ENCODE data around the gene SORCS2.

SORCS2 gene

DNA sequence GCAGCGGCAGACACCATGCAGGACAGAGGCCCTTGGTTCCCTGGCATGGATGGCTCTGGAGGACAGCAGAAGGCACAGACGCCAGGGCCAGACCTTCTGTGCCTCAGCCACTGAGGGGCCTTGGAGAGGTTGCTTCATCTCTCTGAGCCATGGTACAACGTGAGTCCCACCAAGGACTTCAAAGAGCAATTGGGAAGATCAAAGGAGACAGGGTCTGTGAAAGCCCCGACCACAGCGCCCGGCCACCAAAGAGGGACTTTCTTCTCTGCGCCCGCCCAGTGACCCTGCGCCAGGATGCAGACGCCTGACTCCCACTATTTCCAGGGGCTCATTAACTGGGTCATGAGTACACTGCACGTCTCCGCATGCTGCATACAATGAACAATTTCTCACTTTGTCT lies 573.3 kb downstream of the SORCS2 start:
- no peak overlapping the region for H3K27ac ChIP-seq (ENCODE audit: extremely low read depth, low read depth, low read length)
- TF ChIP-seq TSHZ1 (tag by site-specific recombination; IDR thresholded peaks at IDR 0.05; ENCODE audit: borderline replicate concordance): no peak
- TF ChIP-seq ZNF701 (tag by site-specific recombination; IDR thresholded peaks at IDR 0.05): no peak
- no peak for TF ChIP-seq ZNF626 (tag by site-specific recombination; IDR thresholded peaks at IDR 0.05)
- TF ChIP-seq ZNF555 (tag by site-specific recombination; conservative IDR thresholded peaks at IDR 0.05): no peak
- TF ChIP-seq ZNF660 (tag by site-specific recombination; IDR thresholded peaks at IDR 0.05): no peak
- no peak for TF ChIP-seq ZNF548 (tag by site-specific recombination; IDR thresholded peaks at IDR 0.05)
- TF ChIP-seq ZNF658 (tag by site-specific recombination; IDR thresholded peaks at IDR 0.05): no peak
- no peak for TF ChIP-seq ZNF549 (tag by site-specific recombination; IDR thresholded peaks at IDR 0.05)
- TF ChIP-seq ZNF223 (tag by site-specific recombination; IDR thresholded peaks at IDR 0.05): no peak
- no peak for TF ChIP-seq WT1 (tag by site-specific recombination; IDR thresholded peaks at IDR 0.05)
- no peak for TF ChIP-seq ZBTB48 (tag by site-specific recombination; IDR thresholded peaks at IDR 0.05)
- TF ChIP-seq ZNF335 (tag by site-specific recombination; conservative IDR thresholded peaks at IDR 0.05): no peak
- TF ChIP-seq SALL2 (tag by site-specific recombination; IDR thresholded peaks at IDR 0.05; ENCODE audit: borderline replicate concordance): no peak
- no peak for TF ChIP-seq HOXA7 (CRISPR knock-in tag; IDR thresholded peaks at IDR 0.05; ENCODE audit: borderline replicate concordance)
- TF ChIP-seq ZNF629 (tag by site-specific recombination; IDR thresholded peaks at IDR 0.05): no peak
- TF ChIP-seq, protein P1, sequence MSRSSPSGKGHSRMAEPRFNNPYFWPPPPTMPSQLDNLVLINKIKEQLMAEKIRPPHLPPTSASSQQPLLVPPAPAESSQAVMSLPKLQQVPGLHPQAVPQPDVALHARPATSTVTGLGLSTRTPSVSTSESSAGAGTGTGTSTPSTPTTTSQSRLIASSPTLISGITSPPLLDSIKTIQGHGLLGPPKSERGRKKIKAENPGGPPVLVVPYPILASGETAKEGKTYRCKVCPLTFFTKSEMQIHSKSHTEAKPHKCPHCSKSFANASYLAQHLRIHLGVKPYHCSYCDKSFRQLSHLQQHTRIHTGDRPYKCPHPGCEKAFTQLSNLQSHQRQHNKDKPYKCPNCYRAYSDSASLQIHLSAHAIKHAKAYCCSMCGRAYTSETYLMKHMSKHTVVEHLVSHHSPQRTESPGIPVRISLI (tag by site-specific recombination; IDR thresholded peaks at IDR 0.05): no peak
- TF ChIP-seq ZNF707 (tag by site-specific recombination; IDR thresholded peaks at IDR 0.05): no peak
- H3K4me3 ChIP-seq (ENCODE audit: low read depth, low read length): no peak overlapping the region
- ChIA-PET CTCF (no interaction called here), POLR2A (no interaction called here)
- no peaks in the 10 kb centered on the region for H3K9me3 ChIP-seq (ENCODE audit: control insufficient read depth, insufficient read depth, low read depth, low read length)
- peaks cover 0 to 12% of the 10 kb centered on the region in 2 experiments; a peak in 1 of 3 replicates for H3K36me3 ChIP-seq (ENCODE audit: control insufficient read depth in 2 of 2, insufficient read depth in 1 of 2, low read length in 2 of 2)
- no peaks in the 10 kb centered on the region for H3K4me1 ChIP-seq (ENCODE audit: control insufficient read depth, insufficient read depth, low read length)

GRCh38 chr4:7766086-7766485 lies 573.7 kb downstream of the SORCS2 start:
- Histone ChIP-seq H3K4me3 (ENCODE audit: low read depth, low read length) (no peak overlapping the region), H3K36me3 (ENCODE audit: control insufficient read depth in 2 of 2, insufficient read depth in 1 of 2, low read length in 2 of 2) (peaks cover 0 to 15% of the 10 kb centered on the region in 2 experiments; a peak in 1 of 3 replicates), H3K4me1 (ENCODE audit: control insufficient read depth, insufficient read depth, low read length) (no peaks in the 10 kb centered on the region), H3K9me3 (ENCODE audit: control insufficient read depth, insufficient read depth, low read depth, low read length) (no peaks in the 10 kb centered on the region), H3K27ac (ENCODE audit: extremely low read depth, low read depth, low read length) (no peak overlapping the region)
- ChIA-PET CTCF (no interaction called here), POLR2A (no interaction called here)
- TF ChIP-seq YY1 (tag by site-specific recombination; IDR thresholded peaks at IDR 0.05): no peak

DNA sequence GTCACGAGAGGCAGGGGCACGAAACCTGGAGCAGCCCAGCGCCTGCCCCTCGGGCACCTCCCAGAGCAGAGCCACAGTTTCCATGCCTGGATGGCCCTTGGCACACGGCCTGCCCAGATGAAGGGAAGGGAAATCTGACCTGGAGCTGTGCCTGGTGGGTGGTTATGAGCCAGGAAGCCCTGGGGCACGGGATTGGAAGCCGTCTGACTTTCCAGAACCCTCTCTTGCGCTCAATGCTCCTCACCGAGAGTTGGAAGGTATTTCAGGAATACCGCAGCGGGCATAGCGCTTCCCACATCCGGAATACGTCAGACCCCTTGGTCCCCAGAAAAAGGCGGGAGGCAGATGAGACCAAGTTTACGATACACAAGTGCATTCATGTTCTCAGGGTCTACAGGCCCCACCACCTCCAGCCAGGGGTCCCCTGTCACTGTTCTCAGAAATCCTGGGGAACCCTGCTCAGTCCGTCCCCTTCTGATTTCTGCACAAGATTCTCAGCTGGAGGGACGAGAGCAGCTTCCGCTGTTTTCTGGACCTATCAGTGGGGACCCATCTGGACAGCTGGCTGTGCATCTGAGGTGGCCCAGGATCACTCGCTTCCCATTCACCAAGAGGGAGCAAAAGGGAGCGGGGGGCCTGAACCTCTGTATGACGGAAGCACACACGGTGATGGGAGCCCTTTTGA lies 574.5 kb downstream of the SORCS2 start:
- Histone ChIP-seq H3K9me3 (ENCODE audit: control insufficient read depth, insufficient read depth, low read depth, low read length) (no peaks in the 10 kb centered on the region), H3K27ac (ENCODE audit: extremely low read depth, low read depth, low read length) (no peak overlapping the region), H3K4me3 (ENCODE audit: low read depth, low read length) (no peak overlapping the region), H3K36me3 (ENCODE audit: control insufficient read depth in 2 of 2, insufficient read depth in 1 of 2, low read length in 2 of 2) (peaks cover 0 to 15% of the 10 kb centered on the region in 2 experiments; a peak in 1 of 3 replicates), H3K4me1 (ENCODE audit: control insufficient read depth, insufficient read depth, low read length) (no peaks in the 10 kb centered on the region)
- CTCF ChIA-PET: no interaction called here
- POLR2A ChIA-PET: no interaction called here
- no peak for TF ChIP-seq ZIC2 (tag by site-specific recombination; IDR thresholded peaks at IDR 0.05)
- TF ChIP-seq ZNF266 (tag by site-specific recombination; IDR thresholded peaks at IDR 0.05; ENCODE audit: low read depth): no peak
- TF ChIP-seq ZNF354C (tag by site-specific recombination; IDR thresholded peaks at IDR 0.05; ENCODE audit: borderline replicate concordance, low read depth): no peak
- TF ChIP-seq ZNF501 (tag by site-specific recombination; IDR thresholded peaks at IDR 0.05): no peak
- TF ChIP-seq, protein P2, sequence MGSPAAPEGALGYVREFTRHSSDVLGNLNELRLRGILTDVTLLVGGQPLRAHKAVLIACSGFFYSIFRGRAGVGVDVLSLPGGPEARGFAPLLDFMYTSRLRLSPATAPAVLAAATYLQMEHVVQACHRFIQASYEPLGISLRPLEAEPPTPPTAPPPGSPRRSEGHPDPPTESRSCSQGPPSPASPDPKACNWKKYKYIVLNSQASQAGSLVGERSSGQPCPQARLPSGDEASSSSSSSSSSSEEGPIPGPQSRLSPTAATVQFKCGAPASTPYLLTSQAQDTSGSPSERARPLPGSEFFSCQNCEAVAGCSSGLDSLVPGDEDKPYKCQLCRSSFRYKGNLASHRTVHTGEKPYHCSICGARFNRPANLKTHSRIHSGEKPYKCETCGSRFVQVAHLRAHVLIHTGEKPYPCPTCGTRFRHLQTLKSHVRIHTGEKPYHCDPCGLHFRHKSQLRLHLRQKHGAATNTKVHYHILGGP (tag by site-specific recombination; IDR thresholded peaks at IDR 0.05): no peak
- TF ChIP-seq ZNF513 (tag by site-specific recombination; IDR thresholded peaks at IDR 0.05): no peak
- no peak for TF ChIP-seq ZBTB7A (tag by site-specific recombination; IDR thresholded peaks at IDR 0.05; ENCODE audit: low read depth)
- TF ChIP-seq ZNF785 (tag by site-specific recombination; IDR thresholded peaks at IDR 0.05): no peak

All from HEK293 (cell line).